NCI-H524 treated with DMSO at 0.1 percent for 48 hours (cell line): ENCODE measurements around the gene RBM6.
"Not testable (repeated sequence)": the region's sequence is repeated elsewhere in the genome, so short reads cannot be mapped to it uniquely, and the experiment has no call there.

Experiments
- DNase-seq: peaks from one replicate; lab custom pipeline; 2025; lab: John Stamatoyannopoulos, UW

Gene RBM6, protein sequence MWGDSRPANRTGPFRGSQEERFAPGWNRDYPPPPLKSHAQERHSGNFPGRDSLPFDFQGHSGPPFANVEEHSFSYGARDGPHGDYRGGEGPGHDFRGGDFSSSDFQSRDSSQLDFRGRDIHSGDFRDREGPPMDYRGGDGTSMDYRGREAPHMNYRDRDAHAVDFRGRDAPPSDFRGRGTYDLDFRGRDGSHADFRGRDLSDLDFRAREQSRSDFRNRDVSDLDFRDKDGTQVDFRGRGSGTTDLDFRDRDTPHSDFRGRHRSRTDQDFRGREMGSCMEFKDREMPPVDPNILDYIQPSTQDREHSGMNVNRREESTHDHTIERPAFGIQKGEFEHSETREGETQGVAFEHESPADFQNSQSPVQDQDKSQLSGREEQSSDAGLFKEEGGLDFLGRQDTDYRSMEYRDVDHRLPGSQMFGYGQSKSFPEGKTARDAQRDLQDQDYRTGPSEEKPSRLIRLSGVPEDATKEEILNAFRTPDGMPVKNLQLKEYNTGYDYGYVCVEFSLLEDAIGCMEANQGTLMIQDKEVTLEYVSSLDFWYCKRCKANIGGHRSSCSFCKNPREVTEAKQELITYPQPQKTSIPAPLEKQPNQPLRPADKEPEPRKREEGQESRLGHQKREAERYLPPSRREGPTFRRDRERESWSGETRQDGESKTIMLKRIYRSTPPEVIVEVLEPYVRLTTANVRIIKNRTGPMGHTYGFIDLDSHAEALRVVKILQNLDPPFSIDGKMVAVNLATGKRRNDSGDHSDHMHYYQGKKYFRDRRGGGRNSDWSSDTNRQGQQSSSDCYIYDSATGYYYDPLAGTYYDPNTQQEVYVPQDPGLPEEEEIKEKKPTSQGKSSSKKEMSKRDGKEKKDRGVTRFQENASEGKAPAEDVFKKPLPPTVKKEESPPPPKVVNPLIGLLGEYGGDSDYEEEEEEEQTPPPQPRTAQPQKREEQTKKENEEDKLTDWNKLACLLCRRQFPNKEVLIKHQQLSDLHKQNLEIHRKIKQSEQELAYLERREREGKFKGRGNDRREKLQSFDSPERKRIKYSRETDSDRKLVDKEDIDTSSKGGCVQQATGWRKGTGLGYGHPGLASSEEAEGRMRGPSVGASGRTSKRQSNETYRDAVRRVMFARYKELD

GRCh38 chr3:49939858-49940666 is at the start of gene RBM6:
RBM6 (plus strand) TSS chr3:49940150; CDS start chr3:49962642, 22,492 bp downstream.
- peak; percentile 89 for DNase-seq

GRCh38 chr3:49895791-49896190 is 44.2 kb upstream of the RBM6 start:
- no peak for DNase-seq

DNA sequence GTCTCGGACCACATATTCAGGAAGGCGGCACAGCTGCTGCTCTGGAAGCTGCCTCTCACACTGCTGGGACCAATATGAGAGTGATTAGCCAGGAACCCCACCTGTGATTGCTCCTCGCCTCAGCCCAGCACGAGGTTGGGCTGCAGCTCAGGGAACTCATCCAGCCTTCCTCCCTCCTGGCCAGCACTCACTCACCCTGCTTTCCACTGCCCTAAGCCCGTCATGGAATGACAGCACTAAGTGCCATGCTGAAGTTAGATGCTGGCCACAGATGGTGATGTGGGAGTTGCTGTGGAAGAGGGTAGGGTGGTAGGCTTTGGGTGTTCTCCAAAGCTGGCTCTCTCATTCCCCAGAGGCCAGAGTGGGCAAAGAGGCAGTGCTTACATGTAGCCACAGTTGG is 43.6 kb upstream of the RBM6 start:
- no peak for DNase-seq

DNA sequence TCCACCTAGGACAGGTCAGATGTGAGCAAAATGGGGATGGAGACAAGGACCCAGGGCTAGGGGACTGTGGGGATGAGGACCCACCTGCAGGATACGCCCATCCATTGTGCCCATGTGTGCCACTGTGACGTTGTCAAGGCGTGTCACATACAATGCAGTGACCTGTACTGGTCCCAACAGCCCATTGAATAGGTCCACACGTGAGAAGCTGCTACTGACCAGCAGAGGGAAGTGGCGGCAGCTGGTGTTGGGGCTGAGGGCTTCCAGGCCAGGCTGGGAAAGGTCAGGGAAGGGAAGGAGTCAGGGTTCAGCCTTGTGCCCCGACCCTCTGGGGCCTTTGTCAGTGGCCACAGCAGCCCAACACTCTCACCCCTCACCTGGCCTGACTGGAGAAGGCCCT is 41.0 kb upstream of the RBM6 start:
- no peak for DNase-seq

- DNase-seq: peak; percentile 14
These were observed 40.1 kb upstream of the RBM6 start for GRCh38 chr3:49899815-49900214.

DNA sequence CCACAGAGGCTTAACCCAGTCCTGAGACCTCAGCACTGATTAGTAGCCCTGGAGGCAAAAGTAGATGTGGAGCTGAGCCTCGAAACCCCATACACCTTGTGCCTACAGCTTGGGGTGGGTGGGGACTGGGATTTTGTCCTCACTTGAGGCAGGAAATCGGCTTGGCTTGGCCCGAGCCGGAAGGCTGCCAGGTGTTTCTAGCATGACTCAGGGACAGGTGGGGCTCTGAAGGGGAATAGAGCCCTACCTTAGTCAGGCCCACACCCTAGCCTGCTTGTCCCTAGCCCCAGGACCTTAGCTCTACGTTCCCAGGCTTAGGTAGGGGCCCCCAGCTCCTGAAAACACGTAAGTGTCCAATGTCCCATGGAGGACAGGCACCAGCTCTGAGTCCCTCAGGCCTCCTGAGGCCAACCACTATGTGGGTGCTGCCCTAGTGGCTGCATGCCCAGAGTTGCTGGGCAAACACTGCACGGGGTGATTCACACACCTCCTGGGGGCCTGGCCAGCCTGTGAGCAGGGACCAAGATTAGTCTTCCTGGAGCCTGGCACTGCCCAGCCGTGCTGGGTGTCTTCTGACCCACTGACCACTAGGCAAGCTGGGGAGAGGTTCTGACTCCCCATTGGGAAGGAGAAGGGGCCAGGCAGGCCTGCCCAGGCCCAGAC is 39.3 kb upstream of the RBM6 start:
- DNase-seq: no peak

GRCh38 chr3:49901366-49902339 is 38.3 kb upstream of the RBM6 start:
- no peak for DNase-seq

DNA sequence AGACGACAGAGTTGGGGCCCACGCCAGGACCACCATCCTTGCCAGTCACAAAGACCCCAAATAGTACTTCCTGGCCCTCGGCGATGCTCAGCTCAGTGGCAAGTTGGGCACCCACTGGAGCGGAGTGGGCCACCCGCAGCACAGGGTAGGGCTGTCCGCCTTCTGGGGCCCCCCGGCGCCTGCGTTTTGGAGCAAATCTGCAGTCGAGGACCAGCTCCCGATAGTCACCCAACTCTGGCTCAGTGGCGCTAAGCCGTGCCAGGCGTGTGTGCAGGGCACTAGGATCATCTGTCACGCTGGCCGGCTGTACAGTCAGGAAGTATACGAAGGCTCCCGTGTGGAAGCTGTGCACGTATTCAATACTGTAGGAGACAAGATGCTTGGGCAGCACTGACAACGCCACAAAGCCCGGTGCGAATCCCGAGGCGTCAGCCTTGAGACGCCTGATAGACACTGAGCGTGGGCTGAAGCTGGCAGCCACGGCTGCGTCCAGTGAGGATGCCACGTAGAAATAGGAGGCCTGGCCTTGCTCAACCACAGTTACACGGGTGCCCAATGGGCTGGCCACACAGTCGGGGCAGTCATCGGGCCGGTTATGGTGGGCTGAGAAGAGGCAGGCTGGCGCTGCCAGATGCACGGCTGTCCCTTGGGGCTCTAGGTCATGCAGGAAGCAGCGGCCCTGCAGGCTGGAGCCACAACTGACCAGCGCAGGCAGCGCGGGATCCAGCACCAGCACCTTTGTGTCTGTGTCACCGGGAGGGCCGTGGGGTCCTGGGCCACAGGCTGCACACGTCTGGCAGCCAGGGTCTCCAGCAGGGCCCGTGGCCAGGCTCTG is 37.2 kb upstream of the RBM6 start:
- no peak for DNase-seq

DNA sequence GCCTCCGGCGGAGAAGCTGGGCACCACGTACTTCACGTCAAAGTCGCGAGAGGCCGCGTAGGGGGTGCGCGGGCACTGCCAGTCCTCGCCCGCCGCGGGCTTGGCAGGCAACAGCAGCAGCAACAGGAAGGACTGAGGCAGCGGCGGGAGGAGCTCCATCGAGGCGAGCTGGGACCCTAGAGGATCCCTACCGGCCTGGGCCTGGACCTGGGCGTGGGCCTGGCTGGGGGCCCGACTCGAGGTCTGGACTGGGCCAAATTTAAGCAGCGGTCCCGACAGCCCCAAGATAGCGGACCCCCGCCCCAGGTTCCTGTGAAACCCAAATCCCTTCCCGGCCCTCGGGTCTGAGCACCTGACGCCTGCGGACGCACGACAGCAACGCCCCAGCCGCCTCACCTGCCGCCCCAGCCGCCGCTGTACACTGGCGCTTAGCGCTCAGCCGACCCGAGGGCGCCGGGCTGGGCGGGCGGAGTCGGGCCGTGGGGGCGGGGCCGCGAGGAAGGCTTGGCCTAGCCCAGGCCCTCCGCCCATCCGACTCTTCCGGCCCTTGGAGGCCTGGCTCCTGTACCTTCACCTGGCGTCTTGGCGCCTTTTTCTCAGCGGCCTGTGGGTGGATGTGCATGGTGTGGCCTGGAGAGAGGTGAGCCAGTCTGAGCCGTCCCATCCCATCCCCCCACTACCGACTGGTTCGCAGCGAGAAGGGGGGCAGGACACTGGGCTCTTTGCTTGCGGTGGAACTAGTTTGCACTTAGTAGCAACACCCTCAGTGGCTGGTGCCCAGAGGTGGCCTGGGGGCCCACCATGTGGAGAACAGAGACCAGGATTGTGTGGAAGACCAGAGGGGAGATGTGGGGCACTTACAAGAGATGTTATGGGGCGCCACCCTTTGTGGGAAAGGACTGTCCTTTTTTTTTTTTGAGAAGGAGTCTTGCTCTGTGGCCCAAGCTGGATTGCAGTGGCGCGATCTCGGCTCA is 36.2 kb upstream of the RBM6 start, which contains the start of gene MST1R:
Gene MST1R (minus strand): TSS at position 423 of the 974 bp plus-strand sequence. CDS start 264 bp downstream, at position 159.
- DNase-seq: no peak

- not testable (repeated sequence) for DNase-seq
These were observed 35.5 kb upstream of the RBM6 start for GRCh38 chr3:49904448-49904847.

DNA sequence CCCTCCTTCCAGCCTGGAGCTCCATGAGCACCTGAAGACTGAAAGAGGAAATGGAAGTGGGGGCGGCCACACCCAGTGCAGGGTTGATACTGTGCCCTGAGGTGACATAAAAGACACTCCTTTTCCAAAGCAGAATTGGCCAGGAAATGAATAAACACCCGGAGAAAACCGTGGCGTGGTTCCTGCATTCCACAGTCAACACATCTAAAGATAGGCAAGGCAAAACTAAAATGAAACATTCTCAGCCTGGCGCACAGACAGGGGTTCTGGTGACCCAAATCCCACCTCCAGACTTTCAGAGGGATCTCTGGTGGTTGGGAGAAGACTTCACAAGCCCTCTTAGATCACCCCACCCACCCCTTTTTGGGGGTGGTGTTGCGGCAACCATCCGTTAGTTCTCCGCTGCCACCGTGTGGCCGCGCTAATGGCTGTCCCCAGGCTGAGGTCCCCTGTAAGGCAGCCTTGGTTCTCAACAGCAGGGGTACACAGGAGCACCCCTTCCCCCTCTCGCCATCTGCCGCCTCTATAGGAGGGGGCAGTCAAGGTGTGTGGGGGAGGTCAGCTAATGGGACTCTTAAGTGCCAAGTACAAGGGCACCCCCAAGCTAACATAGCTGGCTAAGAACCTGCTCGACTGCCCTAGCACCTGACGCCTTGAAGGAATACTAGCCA is 33.7 kb upstream of the RBM6 start:
- no peak for DNase-seq

GRCh38 chr3:49908373-49909199 is 31.4 kb upstream of the RBM6 start:
- no peak for DNase-seq

- no peak for DNase-seq
These were observed 29.4 kb upstream of the RBM6 start for GRCh38 chr3:49910409-49911123.

DNA sequence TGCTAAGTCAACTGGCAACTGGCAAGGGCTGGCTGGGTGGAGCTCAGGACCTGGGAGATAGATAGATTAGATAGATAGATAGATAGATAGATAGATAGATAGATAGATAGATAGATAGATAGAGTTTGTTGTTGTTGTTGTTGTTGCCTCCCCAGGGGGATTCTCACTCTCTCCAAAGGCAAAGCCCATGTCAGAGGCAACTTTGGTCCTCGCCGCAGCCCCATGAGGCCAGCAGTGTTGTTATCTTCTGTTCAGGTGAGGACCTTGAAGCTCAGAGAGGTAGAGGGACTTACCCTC is 28.9 kb upstream of the RBM6 start:
- DNase-seq: no peak

- DNase-seq: no peak
These were observed 28.3 kb upstream of the RBM6 start for GRCh38 chr3:49911611-49912010.

- DNase-seq: peak; percentile 63
These were observed 27.1 kb upstream of the RBM6 start for GRCh38 chr3:49912881-49913281.
